Activated CD4-positive, alpha-beta T cell treated with anti-CD3 and anti-CD28 coated beads, Interleukin-10, Interleukin-2, amounts not matched to agents 100 ng/mL and 50 ng/mL, durations not matched to agents 16 hours and 8 hours (primary cell): ENCODE measurements around the gene DCAF12.
A peak's percentile ranks its signal among the peaks of the same experiment; 100 is the strongest.
"Not testable (repeated sequence)": the region's sequence is repeated elsewhere in the genome, so short reads cannot be mapped to it uniquely, and the experiment has no call there.

Experiments
- DNase-seq: peaks from one replicate; pipeline ENCODE4 v3.0.0-alpha.2; 2020

DCAF12 gene

DNA sequence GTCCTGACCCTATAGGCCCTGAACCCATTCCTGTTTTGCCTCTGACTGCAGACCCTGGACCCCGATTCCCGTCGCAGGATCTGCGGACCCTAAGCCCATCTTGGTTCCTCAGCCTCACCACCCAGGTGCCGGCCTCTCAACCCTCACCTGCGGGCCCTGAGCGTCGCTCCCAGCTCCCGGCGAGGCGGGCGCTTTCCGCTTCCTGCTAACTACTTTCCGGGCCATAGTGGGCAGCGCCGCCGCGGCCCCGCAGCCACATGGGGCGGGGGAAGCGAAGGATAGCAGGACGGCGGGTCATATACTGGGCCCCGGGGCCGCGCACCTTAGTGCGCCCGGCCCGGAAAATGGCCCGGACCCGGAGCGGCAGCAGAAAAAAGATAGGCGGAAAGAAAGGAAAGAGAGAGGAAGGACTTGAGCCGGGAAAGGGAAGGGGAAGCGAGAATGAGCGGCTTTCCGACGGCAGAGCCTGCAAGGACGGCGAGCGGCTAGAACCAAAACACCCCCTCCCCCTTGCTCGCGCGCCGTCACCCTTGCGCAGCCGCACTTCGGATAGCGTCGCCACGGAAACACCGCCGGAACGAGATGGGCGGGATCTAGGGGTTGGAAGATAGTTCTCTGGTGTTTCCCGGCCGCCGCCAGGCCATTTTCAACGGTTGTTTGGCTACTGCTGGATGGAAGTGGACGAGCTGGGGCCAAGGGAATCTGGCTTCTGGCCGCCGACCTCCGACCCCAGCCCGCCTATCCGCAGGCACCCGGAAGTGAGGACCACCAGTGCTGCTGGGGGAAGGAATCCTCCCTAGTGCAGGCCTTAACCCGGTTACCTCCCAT, at the start of gene DCAF12:
TSS of gene DCAF12 (minus strand) at position 492 of the 828 bp plus-strand sequence. CDS start at position 225, 267 bp downstream.
- peak; percentile 93 for DNase-seq

DNA sequence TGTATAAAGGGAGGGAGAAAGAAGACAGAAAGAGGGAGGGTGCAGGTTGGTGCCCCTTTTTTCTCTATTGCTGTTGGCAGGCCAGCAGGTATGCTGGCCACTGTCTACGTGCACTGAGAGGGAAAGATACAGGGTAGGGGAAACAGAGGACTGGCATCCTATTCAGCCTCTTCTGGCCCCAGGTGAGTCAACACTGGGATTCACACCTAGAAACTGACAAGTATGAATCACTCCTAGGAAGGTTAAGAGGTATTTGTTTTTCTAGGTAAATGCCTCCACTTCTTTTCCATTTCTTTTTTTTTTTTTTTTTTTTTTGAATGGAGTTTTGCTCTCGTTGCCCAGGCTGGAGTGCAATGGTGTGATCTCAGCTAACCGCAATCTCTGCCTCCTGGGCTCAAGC, 49.6 kb upstream of the DCAF12 start:
- DNase-seq: no peak

DNA sequence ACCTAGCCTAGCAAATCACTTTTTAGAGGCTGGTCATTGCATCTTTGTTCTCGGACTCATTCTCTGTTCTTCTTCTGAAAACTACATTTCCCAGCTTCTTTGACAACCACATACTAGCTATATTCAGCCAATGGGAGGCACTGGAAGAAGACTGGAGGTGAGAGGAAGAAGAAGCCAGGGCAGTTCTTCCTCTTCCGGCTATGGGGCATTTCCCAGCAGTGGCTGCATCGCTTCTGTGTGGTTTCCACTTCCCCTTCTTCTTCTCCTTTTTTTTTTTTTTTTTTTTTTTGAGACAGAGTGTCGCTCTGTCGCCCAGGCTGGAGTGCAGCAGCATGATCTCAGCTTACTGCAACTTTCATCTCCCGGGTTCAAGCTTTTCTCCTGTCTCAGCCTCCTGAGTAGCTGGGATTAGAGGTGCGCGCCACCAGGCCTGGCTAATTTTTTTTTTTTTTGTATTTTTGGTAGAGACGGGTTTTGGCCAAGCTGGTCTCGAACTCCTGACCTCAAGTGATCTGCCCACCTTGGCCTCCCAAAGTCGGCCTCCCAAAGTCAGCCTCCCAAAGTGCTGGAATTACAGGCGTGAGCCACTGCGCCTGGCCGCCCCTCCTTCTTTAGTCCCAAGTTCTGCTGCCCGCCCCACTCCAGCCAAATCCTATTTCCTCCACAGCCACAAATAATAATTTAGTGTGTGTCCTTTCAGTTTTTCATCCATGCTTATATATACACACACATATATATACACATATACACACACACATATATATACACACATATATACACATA, 45.4 kb upstream of the DCAF12 start:
- DNase-seq: peak; percentile 72

DNA sequence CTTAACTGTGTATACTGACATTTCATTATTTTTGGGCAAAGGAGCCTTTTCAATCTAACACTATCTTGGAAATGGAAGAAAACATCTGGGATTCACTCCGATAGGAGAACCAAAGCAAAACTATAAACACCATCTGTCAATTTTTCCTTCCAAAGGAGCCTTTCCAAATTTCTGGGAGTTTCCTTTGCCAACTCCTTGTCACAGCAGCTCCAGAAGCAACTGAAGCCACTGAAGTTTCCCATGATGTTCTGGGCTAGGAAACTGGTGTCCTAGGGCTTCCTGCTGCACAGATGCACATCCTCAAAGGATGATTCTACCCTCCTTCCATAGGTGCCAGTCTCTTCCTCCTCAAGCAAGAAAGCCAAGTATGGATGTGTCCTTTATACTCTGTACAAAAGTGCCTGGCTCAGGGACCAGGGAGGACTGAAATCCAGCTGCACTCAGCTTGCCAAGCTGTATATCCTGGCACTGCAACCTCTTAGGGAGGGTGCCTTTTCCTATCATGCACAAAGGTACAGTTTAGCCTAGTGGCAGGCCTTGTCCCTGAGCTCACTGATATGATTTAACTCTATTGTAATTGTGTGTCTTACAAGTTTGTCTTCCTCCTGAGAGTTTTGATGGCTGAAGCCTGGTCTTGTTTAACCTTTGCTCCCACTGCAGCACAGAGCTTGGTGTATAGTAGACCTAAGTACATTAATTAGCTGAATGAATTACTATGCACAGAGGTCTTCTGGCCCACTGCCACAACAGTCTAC, 43.9 kb upstream of the DCAF12 start:
- no peak for DNase-seq

DNA sequence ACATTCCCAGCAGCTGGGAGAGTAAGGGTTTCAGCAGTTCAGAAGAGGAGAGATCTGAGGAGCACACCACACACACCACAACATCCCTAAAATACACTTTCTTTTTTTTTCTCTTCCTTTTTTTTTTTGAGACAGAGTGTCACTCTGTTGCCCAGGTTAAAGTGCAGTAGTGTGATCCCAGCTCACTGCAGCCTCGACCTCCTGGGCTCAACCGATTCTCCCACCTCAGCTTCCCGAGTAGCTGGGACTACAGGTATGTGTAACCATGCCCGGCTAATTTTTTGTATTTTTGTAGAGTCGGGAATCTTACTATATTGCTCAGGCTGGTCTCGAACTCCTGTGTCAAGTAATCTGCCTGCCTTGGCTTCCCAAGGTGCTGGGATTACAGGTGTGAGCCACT, 42.6 kb upstream of the DCAF12 start:
- DNase-seq: no peak

DNA sequence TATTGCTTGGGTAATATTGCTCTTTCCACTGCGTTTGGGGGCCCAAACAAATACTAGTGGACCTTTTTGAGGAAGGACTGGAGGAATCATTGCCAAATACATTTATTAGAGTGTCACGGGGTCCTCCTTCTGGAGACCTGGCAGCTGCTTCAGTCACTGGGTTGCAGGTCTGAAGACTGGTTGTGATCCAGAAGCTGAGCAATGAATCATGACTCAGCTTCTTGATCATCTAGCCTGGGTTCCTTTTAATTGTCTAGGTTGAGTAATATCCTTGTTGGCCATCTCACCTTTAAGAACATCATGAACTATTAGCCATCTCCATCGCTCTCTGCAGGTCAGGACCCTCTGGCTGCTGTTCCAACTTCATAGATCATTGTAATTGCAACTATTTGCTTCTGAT, 36.9 kb upstream of the DCAF12 start:
- DNase-seq: no peak

DNA sequence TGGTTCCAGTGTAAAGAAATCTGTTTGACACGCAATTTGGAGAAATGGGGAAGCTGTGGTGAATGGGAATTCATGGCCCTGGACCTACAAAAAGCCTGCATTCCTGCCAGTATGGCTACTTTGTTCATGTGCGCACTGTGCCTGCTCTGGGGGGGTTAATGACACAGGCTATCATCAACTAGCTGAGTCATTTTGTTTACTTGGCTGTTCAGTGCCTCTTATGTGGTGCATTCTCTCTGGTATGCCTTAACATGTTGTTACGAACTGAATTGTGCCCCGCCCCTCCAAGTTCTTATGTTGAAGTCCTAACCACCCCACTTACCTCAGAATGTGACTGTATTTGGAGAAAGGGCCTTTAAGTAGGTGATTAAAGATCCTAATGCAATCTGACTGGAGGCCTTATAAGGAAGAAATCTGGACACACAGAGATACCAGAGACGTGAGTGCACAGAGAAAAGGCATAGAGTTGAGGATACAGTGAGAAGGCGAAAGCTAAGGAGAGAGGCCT, 31.9 kb upstream of the DCAF12 start:
- DNase-seq: no peak

DNA sequence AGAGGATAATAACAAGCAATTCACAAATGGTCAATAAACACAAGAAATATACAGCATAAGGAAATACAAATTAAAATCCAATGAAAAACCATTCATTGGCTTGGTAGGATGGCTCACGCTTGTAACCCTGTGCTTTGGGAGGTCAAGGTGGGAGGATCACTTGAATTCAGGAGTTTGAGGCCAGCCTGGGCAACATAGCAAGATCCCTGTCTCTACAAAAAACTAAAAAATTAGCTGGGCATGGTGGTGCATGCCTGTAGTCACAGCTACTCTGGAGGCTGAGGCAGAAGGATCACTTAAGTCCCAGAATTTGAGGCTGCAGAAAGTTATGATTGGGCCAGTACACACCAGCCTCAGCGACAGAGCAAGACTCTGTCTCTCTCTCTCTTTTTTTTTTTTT, 31.4 kb upstream of the DCAF12 start:
- DNase-seq: no peak

DNA sequence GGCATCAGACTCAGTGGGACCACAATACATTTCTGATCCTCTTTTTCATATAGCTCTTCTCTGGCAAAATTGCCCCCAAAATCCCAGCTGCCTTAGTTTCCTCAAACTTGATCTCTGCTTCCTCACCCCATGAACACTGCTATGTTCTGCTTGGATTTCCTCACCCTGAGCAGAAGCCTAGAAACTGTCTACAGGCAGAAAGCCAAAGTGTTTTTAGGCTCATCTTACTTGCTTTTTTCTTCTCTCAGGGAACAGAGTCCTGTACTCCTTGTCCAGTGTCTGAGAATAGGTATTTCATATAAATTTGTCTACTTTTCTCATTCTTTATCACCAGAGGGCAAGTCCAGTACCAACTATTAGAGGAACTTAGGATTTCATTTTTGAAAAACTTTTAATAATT, 30.8 kb upstream of the DCAF12 start:
- no peak for DNase-seq

DNA sequence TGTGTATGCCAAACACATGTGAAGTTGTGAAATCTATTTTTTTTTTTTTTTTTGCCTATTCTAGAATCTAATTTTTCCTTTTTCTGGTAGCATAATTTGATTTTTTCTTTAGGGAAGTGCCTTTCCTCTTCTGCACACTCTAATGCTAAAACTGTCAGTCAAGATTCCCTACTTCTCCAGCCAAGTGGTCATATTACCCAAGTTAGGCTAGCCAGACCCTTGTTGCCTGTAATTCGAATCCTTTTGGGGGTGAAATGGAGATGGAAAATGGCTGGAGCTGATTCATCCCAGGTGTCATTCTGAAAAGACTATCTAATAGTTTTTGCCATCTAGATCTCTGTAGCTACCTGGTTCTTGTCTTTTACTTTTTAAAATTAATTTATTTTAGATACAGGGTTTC, 27.6 kb upstream of the DCAF12 start:
- no peak for DNase-seq

DNA sequence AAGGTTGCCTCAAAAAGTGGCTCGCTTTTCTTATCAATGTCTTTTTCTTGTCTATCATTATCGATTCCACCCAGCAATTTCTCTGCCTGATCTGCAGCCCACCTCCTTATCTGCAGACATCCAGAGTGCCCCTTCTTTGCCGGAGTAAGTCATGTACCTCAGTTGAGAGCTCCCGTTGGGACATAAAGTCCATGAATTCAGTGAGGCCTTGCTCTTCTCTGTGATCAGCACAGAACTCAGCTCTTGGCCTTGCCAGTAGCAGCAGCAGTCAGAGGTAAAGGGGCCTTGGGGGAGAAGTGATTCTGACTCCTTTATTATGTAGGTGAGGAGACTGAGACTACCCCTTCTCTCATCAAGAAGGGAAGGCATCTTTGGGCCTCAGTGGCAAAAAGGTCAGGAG, 24.9 kb upstream of the DCAF12 start:
- no peak for DNase-seq

DNA sequence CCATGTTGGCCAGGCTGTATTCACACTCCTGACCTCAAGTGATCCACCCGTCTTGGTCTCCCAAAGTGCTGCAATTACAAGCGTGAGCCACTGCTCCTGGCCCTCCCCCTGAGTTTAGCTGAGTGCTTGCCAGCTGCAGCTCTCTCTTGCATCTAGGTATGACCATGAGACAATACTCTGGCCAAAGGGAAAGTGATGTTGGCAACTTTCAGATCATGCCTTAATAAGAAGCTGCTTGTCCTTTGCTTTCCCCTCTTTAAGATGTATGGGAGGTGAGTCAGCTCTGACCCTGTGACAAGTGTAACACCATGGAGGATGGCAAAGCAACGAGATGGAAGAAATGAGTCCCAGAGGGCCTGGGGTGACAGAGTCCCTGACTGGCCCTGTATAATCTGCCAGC, 18.7 kb upstream of the DCAF12 start:
- DNase-seq: no peak

DNA sequence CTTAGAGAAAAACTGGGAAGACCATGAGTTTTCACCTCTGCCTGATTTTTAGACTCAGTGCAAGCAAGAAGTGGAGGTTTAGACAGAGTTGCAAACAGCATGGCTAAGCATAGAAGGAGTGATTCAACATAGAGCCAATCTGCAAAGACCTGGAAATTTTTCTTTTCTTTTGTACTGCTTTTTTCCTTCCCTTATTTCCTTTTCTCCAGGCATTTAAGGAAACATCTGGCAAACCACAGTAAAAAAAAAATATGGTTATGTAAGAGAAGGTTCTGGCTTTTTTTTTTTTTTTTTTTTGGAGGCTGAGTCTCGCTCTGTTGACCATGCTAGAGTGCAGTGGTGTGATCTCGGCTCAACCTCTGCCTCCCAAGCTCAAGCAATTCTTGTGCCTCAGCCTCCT, 16.6 kb upstream of the DCAF12 start:
- no peak for DNase-seq

DNA sequence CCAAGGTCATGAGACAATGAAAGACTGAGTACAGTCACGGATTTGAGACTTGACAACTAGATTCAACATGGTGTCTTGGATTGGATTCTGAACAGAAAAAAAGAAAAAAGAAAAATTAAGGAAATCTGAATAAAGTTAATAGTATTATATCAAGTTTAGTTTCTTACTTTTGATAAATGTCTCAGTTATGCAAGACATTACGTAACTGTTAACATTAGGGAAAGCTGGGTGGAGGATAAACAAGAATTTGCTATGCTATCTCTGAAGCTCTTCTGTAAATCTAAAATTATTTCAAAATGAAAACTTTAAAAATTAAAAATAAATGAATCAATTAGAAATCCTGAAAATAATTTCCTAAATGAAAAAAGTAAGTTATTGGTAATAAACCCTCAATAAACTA, 14.4 kb upstream of the DCAF12 start:
- DNase-seq: no peak

DNA sequence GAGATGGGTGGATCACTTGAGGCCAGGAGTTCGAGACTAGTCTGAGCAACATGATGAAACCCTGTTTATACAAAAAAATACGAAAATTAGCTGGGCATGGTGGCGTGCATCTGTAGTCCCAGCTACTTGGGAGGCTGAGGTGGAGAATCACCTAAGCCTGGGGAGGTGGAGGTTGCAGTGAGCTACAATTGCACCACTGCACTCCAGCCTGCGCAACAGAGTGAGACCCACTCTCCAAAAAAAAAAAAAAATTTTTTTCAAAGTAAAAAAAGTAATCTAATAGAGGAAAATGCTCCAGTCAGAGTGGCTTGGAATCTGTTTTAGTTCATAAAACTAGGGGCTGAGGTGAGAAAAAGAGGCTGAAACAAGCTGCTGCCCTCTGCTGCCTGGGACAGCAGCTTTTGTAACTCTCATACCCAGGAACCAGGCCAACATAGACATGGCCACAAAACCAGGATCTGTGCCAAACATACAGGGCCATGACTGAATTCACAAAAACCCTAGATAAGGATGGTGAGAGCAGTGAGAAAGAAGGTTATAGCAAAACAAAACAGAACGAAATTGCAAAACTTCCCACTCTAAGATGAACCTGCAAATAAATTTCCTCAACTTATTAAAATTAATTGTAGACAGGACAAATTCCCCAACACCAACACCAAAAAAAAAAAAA, 13.1 kb upstream of the DCAF12 start:
- no peak for DNase-seq

DNA sequence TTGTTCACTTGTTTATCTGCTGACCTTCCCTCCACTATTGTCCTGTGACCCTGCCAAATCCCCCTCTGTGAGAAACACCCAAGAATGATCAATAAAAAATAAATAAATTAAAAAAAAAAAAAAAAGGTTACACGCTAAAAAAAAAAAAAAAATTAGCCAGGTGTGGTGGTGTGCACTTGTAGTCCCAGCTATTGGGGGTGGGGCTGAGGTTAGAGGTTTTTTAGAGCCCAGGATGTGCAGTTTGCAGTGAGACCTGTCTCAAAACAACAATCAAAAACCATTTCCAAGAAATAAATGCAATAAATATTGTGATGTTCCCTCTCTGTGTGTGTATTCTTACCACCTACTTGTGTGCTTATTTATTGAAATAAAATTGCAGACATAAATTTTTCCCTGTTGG, 12.1 kb upstream of the DCAF12 start:
- not testable (repeated sequence) for DNase-seq

DNA sequence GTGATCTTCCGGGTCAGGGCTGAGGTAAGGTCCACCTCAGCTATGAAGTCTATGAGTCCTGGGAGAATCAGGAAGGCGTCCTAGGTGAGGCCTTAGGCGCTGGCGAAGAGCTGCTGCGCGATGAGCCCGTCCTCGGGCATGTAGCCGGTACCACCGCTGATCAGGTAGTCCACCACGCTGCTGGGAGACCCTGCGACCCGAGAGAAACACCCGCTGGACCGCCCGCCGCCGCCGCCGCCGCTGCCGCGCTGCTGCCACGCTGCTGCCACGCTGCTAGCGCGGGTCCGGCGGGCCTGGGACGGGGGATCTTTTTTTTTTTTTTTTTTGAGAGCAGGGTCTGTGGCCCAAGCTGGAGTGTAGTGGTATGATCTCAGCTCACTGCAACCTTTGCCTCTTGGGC, 8.0 kb upstream of the DCAF12 start:
- DNase-seq: no peak

DNA sequence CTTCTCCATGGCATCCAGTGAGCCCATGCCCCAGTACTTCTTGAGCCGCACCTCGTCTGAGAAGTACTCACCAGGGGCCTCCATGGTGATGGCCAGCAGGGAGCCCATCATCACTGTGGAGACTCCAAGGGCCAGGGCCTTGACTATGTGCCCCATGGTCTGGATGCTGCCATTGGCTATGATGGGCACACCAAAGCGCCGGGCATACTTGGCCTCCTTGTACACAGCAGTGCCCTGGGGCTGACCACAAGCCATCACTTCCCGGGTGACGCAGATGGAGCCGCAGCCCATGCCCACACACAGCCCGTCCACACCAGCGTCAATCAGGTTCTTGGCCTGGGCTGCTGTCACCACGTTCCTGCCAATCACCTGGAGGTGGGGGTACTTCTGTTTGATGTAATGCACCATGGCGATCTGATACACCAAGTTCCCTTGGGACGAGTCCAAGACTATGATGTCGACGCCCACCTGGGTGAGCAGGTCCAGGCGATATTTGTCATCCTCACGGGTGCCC, 7.0 kb upstream of the DCAF12 start:
- DNase-seq: no peak

DNA sequence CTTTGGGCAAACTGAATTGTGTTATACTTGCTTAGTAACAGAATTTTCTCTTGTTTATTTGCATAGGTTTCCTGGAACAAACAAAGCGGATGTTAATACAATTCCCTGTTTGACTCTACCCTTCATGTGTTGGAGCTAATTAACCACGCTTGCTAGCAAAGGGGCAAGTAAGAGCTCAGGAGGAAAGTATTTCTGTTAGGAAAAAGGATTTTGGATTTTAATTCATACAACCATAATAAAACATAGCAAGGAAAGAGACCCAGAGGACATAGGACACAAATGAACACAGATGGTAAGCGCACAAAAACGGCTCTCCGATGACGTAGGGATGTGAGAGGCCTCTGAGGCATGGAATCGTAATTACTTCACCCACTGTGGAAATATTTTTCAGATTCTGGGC, 5.1 kb upstream of the DCAF12 start:
- DNase-seq: no peak

DNA sequence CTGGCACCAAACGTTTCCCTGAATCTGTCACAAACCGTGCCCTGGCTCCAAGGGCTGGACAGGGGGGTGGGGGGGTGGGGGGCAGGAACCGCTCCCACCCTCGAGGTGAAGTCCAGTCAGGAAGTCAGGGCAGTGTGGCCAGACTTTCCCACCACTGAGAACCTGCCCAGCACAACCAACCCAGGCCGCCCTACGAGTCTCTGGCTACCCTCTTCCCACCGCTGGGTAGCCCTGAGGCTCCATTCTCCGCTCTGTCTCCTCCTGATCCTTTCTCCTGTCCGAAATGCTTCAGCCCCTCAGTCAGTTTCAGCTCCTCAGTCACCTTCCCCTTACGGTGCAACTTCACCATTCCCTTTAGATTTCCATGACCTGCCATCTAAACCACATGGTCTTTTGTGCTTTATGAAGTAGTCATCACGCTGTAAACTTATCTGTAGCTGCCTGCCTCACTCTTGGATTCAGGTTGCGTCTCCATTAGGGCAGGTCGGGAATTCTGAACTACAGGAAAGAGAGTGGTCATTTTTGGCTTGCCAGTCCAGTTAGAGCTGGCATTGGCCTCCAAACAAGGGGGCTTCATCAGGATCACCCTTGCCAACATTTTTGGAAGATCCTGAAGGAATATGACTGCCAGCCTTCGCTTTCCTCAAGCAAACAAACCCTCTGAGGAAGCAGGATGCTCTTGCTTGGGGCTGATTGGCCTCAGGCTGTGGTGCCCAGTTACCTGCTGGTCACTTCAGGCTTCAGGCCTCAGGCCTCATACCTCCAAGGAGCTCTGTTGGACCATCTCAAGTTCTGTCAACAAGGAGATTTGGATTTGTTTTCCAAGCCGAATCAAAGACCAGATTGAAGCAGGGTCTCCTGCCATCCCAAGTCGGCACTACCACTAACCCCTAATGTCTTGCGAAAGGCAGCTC, 794 bp upstream of the DCAF12 start:
- no peak for DNase-seq

DNA sequence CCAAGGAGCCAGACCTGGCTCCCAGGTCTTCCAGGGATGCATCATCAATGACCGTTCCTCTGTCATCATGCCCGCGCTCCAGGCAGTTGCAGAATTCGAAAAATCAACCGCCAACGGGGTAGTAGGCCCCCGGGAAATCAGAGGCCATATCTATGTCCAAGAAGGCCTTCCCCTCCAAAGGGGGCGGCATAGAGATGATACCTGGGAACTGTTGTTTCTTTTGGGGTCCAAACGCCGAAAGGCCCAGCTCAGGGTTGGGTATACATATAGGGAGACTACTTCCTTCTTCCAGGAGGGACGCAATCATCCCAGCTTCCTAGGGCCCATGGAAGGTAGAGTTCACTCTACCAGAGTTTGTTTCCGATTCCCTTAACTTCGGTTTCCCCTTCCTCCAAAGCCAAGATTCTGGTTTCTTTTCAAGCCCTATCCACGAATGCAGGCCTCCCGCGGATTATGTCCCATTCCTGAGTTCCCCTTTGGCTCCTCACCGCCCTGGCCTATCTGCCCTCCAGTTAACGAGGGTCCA, 754 bp downstream of the DCAF12 start:
- peak; percentile 13 for DNase-seq
